HFF-Myc (cell line): ENCODE data around the gene UBXN10.

Experiments
- DNase-seq: peaks from one replicate; pipeline ENCODE4 v3.0.0-alpha.2; 2011; ENCODE audit warnings: low read depth; ENCODE audit errors: extremely low read depth
- H3K4me3 ChIP-seq: replicated peaks from 2 replicates; pipeline ENCODE4 v1.5.1; 2011; ENCODE audit warnings: low read depth, mild to moderate bottlenecking, control low read depth, low read length
- TF ChIP-seq, protein P1 (sequence below): IDR thresholded peaks from 2 replicates; pipeline ENCODE4 v1.5.1; 2012; ENCODE audit warnings: mild to moderate bottlenecking, low read depth, low read length, control low read depth; ENCODE audit errors: missing control alignments

UBXN10 gene

DNA sequence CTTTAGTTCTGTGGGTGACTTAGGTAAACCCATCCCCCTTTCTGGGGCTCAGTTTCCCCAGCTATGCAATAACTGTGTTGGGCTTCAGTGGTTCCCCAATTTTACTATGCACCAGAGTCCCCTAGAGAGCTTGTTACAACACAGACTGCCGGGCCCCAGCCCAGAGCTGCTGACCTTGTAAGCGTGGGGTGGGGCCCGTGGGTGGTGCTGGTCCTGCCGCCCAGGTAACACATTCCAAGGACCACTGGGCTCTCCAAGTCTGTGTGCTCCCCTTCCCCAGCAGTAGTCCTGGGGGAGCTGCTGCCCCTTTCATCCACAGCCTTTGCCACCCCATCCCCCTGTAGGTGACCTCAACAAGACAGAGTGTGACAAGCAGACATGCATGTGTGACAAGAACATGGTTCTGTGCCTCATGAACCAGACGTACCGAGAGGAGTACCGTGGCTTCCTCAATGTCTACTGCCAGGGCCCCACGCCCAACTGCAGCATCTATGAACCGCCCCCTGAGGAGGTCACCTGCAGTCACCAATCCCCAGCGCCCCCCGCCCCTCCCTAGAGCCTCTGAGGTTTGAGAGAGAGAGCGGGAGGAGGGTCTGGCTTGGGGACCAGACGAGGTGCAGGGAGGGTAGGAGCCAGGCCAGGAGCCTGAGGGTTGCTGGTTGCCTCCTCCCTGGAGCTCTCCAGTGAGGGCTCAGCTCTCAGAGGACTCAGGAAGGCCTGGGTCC lies 37.9 kb upstream of the UBXN10 start:
- H3K4me3 ChIP-seq, result no peak overlapping the region
- TF ChIP-seq, protein P1, sequence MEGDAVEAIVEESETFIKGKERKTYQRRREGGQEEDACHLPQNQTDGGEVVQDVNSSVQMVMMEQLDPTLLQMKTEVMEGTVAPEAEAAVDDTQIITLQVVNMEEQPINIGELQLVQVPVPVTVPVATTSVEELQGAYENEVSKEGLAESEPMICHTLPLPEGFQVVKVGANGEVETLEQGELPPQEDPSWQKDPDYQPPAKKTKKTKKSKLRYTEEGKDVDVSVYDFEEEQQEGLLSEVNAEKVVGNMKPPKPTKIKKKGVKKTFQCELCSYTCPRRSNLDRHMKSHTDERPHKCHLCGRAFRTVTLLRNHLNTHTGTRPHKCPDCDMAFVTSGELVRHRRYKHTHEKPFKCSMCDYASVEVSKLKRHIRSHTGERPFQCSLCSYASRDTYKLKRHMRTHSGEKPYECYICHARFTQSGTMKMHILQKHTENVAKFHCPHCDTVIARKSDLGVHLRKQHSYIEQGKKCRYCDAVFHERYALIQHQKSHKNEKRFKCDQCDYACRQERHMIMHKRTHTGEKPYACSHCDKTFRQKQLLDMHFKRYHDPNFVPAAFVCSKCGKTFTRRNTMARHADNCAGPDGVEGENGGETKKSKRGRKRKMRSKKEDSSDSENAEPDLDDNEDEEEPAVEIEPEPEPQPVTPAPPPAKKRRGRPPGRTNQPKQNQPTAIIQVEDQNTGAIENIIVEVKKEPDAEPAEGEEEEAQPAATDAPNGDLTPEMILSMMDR, result no peak
- DNase-seq, result no peak

DNA sequence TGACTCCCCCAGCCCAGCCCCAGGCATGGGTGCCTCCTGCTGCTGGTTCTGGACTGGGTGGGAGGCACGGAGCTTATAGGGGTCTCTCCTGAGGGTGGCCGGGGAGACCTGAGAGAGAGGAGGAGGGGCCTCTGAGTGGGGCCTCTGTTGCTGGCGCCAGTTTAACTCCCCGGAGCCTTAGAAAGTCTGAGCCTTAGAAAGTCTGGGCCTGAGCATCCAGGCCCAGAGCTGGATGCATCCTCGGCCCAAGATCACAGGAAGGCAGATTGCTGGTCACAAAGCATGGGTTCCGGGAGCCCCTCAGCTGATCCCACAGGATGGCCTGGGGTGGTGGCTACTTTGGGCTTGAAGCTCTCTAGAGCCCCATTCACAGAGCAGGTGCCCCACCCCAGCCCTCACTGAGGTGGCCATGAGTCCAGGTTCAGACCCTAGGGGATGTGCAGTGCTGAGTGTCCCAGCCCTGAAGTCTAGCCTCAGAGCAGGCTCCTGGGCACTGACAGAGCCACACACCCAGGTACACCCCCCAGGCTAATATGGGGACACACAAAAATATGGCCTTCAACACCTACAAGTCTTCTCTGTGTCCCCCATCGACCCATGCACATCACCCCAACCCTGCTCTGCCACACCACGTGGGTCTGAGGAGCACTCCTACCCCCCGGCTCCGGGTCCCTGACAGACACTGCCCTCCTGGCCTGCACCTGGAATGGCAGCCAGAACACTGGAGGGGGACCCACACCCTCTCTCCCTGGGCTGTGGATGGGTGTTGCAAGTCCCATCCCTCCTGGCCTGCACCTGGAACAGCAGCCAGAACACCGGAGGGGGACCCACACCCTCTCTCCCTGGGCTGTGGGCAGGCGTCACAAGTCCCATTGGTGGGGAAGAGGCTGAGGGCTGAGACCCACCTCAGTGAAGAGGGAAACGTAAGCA lies 37.1 kb upstream of the UBXN10 start:
- no peak for DNase-seq
- TF ChIP-seq, protein P1, result no peak
- H3K4me3 ChIP-seq, result no peak overlapping the region

DNA sequence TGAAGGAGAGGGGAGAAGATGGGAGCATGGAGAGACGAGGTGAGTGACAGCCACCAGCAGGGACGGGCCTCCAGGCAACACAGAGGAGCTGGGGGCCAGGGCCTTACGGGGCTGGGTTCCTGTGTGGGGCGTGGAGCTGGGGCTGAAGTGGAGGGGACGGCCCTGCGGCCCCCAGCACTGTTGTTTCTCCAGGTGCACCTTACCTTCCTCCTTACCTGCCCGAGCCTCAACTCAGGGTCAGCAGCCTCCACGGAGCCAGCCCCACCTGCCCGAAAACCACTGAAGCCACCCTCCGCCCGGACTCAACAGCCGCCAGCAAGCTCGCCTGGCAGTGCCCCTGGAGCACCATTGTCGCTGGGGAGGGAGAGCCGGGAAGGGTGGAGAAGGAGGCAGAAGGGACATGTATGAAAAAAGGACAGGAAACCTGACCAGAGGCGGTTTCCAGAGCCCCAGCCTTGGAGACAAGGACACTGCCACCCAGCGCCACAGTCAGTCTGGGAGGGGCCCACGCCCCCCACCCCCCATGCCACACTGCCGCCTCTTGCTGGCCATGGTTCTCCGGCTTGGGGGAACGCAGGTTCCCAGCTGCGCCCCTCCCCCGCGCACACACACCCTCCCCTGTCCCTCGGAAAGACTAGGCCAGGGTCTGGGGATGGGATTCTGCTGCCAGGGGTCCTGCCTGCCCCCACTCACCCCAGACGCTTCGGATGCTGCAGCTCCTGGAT lies 36.1 kb upstream of the UBXN10 start:
- no peak overlapping the region for H3K4me3 ChIP-seq
- TF ChIP-seq, protein P1, result no peak
- no peak for DNase-seq

DNA sequence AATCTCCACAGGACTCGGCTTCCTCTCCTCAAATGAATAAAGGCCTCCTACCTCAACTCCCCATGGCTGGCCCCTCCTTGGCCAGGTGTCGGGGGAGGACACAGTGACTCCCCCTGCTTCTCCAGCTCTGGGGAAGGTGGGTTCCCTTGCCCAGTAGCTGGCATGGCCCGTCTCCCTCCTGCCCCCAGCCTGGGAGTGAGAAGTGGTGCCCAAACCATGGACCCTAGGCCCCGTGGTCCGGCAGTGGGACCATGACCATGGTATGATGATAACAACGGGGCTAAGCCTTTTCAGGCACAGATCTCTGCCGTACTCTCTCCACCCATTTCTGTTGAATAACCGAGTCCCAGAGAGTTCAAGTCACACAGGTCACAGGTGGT lies 35.6 kb upstream of the UBXN10 start:
- H3K4me3 ChIP-seq, result no peak overlapping the region
- no peak for DNase-seq
- TF ChIP-seq, protein P1, result no peak

DNA sequence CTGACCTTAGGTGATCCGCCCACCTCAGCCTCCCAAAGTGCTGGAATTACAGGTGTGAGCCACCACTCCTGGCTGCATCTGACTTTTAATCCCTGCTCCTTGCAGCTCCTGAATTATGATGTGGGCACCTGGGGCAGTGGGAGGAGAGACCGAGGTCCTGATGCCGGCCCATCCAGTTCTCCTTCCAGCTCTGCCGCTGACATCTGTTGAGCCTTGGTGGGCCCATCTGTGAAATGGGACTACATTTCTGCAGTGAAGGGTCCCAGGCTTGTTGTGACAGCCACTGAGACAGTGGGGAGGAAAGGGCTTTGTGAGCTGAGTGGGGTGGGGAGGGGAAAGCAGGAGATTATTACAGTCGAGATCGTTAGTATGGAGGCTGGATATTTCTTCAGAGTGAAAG lies 34.9 kb upstream of the UBXN10 start:
- no peak overlapping the region for H3K4me3 ChIP-seq

More for the DNA sequence above, 34.9 kb upstream of the UBXN10 start:
- DNase-seq, result no peak
- TF ChIP-seq, protein P1, result no peak
